Type B pancreatic cell (in vitro differentiated cells): ENCODE data around the gene NUMA1. TPM values are rescaled to one million over a fixed set of nuclear protein-coding genes. Genes with fewer than 3 reads are reported as not detected.

Source experiments
- DNase-seq: peaks from one replicate; pipeline ENCODE4 v3.0.0; 2021; ENCODE audit warnings: mixed read lengths; ENCODE audit not compliant: unreplicated experiment; ENCODE audit errors: extremely low spot score
- H3K27ac Mint-ChIP-seq: 2 replicates; pipeline ENCODE4 v1.8.0; 2021; ENCODE audit warnings: mild to moderate bottlenecking, mixed read lengths
- H3K27me3 Mint-ChIP-seq: 2 replicates; pipeline ENCODE4 v1.8.0; 2021; ENCODE audit warnings: mixed read lengths
- H3K36me3 Mint-ChIP-seq: 2 replicates; pipeline ENCODE4 v1.8.0; 2021; ENCODE audit warnings: mixed read lengths
- H3K4me1 Mint-ChIP-seq: one replicate; pipeline ENCODE4 v1.8.0; 2021; ENCODE audit warnings: mixed read lengths; ENCODE audit not compliant: unreplicated experiment
- H3K4me3 Mint-ChIP-seq: 2 replicates; pipeline ENCODE4 v1.8.0; 2021; ENCODE audit warnings: mild to moderate bottlenecking, mixed read lengths
- H3K9me3 Mint-ChIP-seq: 2 replicates; pipeline ENCODE4 v1.8.0; 2021; ENCODE audit warnings: mixed read lengths
- total RNA-seq: library from RNA; stranded (reverse); gene quantifications from 2 replicates; pipeline ENCODE4 v1.2.1, GENCODE V29; 2021; ENCODE audit warnings: low replicate concordance
- TF ChIP-seq, protein P1 (sequence below): fragments of 200-600 bp; sonication (generic); conservative IDR thresholded peaks from 2 replicates; pipeline ENCODE4 v1.5.0; 2021; ENCODE audit warnings: antibody characterized with exemption, mild to moderate bottlenecking

Gene NUMA1
- total RNA-seq, 1 donor from 2014 or later = 225 TPM

DNA sequence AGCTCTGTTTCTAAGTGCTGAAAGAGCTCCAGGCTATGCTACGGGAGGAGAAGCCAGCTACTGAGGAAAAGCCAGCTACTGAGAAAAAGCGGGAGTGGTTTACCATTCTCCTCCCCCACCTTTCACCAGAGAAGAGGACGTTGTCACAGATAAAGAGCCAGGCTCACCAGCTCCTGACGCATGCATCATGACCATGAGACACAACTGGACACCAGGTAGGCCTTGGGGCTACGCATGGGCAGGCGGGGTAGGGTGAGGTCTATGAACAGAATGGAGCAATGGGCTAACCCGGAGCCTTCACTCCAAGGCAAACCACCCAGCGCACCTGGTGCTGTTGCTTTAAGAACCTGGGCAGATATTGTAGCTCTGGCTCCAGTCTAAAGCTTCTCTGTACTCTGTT is 80.5 kb downstream of the NUMA1 start:
- peaks cover 15% of the 10 kb centered on the region for H3K4me1 Mint-ChIP-seq
- H3K4me3 Mint-ChIP-seq = no peak overlapping the region
- H3K9me3 Mint-ChIP-seq = no peaks in the 10 kb centered on the region
- no peak for DNase-seq
- H3K27me3 Mint-ChIP-seq = no peaks in the 10 kb centered on the region
- TF ChIP-seq, protein P1, sequence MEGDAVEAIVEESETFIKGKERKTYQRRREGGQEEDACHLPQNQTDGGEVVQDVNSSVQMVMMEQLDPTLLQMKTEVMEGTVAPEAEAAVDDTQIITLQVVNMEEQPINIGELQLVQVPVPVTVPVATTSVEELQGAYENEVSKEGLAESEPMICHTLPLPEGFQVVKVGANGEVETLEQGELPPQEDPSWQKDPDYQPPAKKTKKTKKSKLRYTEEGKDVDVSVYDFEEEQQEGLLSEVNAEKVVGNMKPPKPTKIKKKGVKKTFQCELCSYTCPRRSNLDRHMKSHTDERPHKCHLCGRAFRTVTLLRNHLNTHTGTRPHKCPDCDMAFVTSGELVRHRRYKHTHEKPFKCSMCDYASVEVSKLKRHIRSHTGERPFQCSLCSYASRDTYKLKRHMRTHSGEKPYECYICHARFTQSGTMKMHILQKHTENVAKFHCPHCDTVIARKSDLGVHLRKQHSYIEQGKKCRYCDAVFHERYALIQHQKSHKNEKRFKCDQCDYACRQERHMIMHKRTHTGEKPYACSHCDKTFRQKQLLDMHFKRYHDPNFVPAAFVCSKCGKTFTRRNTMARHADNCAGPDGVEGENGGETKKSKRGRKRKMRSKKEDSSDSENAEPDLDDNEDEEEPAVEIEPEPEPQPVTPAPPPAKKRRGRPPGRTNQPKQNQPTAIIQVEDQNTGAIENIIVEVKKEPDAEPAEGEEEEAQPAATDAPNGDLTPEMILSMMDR = no peak
- peak overlapping the region; percentile 50 for H3K27ac Mint-ChIP-seq
- peaks cover 8% of the 10 kb centered on the region for H3K36me3 Mint-ChIP-seq

DNA sequence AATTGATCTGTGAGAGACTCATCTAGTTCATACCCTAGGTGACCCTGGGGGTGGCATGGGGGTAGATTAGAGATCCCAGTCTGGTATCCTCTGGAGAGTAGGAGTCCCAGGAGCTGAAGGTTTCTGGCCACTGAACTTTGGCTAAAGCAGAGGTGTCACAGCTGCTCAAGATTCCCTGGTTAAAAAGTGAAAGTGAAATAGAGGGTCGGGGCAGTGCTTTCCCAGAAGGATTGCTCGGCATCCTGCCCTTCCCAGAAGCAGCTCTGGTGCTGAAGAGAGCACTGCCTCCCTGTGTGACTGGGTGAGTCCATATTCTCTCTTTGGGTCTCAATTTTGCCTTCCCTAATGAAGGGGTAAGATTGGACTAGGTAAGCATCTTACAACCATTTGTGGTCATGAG is 81.0 kb downstream of the NUMA1 start:
- no peaks in the 10 kb centered on the region for H3K27me3 Mint-ChIP-seq
- H3K4me1 Mint-ChIP-seq = peaks cover 15% of the 10 kb centered on the region
- H3K36me3 Mint-ChIP-seq = peaks cover 8% of the 10 kb centered on the region
- peak overlapping the region; percentile 9 for H3K4me3 Mint-ChIP-seq
- H3K27ac Mint-ChIP-seq = peak overlapping the region; percentile 50
- TF ChIP-seq, protein P1 = no peak
- H3K9me3 Mint-ChIP-seq = no peaks in the 10 kb centered on the region
- no peak for DNase-seq

DNA sequence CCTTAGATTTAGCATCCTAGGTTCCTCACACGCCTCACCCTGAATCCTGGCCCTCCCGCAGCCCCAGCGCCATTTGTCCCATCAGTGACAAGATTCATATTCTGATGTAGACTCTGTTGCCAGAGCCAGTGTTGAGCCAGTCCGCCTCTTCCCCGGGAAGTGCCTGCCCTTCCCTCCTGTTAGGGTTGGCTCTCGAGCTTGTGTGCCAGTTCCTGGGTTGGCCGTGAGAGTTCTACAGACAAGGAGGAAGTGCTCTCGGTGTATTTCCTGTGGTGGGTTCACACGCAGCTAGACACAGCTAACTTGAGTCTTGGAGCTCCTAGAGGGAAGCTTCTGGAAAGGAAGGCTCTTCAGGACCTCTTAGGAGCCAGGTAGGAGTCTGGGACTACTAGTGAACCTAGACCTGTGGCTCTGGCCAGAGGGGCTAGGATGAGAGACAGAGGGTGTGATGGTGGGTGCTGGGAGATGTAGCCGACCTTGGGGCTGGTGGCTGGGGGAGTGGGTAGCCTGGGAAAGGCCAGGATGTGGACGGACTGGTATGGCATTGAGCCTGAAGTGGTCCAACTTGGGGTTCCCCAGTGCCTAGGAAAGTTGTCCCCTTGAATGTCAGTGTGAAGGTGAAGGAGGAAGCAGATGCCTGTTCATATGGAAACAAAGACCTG is 81.6 kb downstream of the NUMA1 start, which contains the start of gene IL18BP:
IL18BP (plus strand) TSS at position 261 of the 662 bp plus-strand sequence. CDS start 1,076 bp downstream, outside the sequence.
- Mint-ChIP-seq H3K4me1 (peaks cover 15% of the 10 kb centered on the region), H3K4me3 (peak within 1 kb of the TSS; percentile 9), H3K9me3 (no peaks in the 10 kb centered on the region), H3K27ac (peak within 1 kb of the TSS; percentile 50), H3K27me3 (no peaks in the 10 kb centered on the region), H3K36me3 (peaks cover 5% of the 10 kb centered on the region)
- TF ChIP-seq, protein P1 = no peak
- DNase-seq = no peak

DNA sequence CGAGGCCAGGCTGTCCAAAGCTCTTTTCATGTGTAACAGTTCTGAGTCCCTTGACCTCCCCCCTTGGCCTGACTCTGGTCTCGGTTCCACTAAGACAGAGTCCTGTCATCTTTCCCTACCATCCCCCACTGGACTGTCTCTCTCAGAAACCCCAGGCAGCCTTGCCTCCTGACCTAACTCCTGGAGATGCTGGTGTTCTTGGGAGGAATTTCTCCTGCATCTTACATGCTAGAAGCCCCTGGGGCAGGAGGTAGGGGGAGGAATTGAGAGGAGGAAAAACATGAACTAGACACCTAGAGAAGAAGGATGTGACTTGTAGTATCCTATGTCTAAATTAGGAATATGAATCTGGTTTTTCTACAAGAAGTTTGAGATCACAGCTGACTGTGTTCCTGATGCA is 82.3 kb downstream of the NUMA1 start:
- Mint-ChIP-seq H3K9me3 (no peaks in the 10 kb centered on the region), H3K36me3 (peaks cover 9% of the 10 kb centered on the region), H3K27me3 (no peaks in the 10 kb centered on the region), H3K4me1 (peaks cover 15% of the 10 kb centered on the region), H3K4me3 (no peak overlapping the region), H3K27ac (no peak overlapping the region)
- no peak for DNase-seq
- TF ChIP-seq, protein P1 = no peak

DNA sequence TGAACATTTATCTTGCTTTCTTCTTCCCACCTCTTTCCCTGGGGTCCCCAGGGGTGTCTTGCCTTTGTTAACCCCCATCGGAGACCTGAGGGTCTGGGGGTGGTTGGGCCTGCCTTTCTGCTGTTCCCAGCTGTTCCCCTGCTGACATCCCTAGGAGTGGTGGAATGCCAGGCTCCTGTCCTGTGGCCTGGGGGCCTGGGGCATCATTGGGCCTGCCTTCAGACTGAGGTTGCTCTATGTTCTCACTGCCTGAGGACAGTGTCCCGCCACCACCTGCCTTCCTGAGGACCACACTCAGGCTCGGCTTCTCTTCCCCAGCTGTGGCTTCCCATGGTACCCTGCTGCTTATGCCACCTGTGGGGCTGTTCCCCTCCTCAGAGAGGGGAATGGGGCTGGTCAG is 82.7 kb downstream of the NUMA1 start:
- peaks cover 14% of the 10 kb centered on the region for H3K4me1 Mint-ChIP-seq
- peaks cover 11% of the 10 kb centered on the region for H3K36me3 Mint-ChIP-seq
- no peak overlapping the region for H3K4me3 Mint-ChIP-seq
- TF ChIP-seq, protein P1 = no peak
- H3K9me3 Mint-ChIP-seq = no peaks in the 10 kb centered on the region
- no peak overlapping the region for H3K27ac Mint-ChIP-seq
- DNase-seq = no peak
- no peaks in the 10 kb centered on the region for H3K27me3 Mint-ChIP-seq
